ENCODE measurements around the gene GUCA2A.

DNA sequence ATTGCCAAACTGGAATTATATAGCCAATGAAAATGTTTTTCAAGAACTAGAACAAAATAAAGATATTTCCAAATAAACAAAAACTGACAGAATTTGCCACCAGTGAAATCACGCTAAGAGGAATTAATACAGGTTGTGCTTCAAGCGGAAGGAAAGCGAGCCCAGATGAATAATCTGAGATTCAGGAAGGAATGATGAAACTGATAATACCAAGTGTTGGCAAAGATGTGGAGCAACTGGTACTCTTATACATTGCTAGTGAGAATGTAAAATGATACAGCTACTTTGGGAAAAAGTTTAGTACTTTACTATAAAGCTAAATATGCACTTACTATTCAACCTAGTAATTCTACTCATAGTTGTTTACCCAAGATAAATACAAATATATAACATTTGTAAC is 42.1 kb downstream of the GUCA2A start:
- TF ChIP-seq, protein P1, sequence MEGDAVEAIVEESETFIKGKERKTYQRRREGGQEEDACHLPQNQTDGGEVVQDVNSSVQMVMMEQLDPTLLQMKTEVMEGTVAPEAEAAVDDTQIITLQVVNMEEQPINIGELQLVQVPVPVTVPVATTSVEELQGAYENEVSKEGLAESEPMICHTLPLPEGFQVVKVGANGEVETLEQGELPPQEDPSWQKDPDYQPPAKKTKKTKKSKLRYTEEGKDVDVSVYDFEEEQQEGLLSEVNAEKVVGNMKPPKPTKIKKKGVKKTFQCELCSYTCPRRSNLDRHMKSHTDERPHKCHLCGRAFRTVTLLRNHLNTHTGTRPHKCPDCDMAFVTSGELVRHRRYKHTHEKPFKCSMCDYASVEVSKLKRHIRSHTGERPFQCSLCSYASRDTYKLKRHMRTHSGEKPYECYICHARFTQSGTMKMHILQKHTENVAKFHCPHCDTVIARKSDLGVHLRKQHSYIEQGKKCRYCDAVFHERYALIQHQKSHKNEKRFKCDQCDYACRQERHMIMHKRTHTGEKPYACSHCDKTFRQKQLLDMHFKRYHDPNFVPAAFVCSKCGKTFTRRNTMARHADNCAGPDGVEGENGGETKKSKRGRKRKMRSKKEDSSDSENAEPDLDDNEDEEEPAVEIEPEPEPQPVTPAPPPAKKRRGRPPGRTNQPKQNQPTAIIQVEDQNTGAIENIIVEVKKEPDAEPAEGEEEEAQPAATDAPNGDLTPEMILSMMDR (IDR thresholded peaks at IDR 0.05; ENCODE audit: control extremely low read depth in 1 of 3, insufficient read depth in 1 of 3, low read depth in 1 of 3, low read length in 3 of 3) = no peak
- no peak for TF ChIP-seq POLR2A (IDR thresholded peaks at IDR 0.05; ENCODE audit: control extremely low read depth in 1 of 2, low read depth in 2 of 2, low read length in 2 of 2)
- no peak for TF ChIP-seq POLR2AphosphoS5 (IDR thresholded peaks at IDR 0.05; ENCODE audit: low read depth, low read length)
- TF ChIP-seq EZH2 (IDR thresholded peaks at IDR 0.05; ENCODE audit: low read depth, low read length, severe bottlenecking) = no peak

All from H1 (cell line).